ENCODE results near the gene PLCD1.
A peak's percentile ranks its signal among the peaks of the same experiment; 100 is the strongest.

Gene PLCD1

DNA sequence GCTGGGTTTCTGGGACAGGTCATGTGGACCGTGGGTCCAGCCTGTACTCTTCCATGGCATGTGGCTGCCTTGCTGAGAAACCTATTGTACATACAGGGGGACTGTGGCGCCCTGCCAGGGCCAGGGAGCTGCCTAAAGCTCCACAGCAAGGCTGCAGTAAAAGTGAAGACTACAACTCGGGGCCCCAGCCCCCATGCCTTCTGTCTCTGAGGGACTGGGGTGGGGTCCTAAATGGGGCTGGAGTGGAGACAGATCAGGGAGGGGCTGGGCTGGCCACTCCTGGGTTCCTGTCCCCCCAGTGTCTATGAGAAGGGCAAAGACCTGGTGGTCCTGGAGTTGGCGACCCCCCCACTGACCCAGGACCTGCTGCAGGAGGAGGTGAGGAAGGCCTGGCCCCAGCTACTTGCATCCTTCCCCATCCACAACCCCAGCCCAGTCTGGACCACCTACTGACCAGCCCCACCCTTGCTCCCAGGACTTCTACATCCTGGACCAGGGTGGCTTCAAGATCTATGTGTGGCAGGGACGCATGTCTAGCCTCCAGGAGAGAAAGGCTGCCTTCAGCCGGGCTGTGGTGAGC, 31.6 kb downstream of the PLCD1 start:
- no peak for DNase-seq

- no peak for DNase-seq
Measured at GRCh38 chr3:37997342-37997741, 32.1 kb downstream of the PLCD1 start.

DNA sequence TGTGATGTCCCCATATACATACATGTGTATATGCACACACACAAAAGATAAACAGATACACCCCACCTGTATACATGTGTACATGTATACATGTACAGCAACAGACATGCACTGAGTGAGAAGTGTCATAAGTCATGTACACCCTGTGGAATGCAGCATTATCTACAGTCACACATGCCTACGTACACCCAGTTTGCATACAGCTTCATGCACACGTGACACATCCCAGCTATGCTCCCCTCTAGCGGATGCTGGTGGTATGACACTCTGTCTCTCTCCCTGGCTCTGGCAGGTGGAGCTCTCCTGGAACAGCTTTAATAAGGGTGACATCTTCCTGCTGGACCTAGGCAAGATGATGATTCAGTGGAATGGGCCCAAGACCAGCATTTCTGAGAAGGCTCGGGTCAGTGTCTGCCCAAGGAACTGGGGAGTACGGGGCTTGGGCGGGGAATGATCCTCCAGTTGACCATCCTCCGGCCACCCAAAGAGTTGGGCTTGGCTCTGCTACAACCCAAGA, 32.6 kb downstream of the PLCD1 start:
- DNase-seq = peak; percentile 79

GRCh38 chr3:37995652-37996641, 33.5 kb downstream of the PLCD1 start:
- DNase-seq = no peak

DNA sequence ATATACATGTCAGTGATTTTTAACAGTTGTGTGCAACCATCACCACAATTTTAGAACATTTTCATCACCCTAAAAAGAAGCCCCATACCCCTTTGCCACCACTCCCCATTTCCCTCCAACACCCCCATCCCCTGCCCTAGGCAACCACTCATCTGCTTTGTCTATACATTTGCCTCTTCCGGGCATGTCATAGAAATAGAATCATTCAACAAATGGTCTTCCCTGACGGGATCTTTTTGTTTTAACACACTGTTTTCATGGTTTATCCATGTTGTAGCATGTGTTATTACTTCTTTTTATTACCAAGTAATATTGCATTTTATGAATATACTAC, 34.8 kb downstream of the PLCD1 start:
- DNase-seq = no peak

- peak; percentile 68 for DNase-seq
Measured at GRCh38 chr3:37993820-37994638, 35.4 kb downstream of the PLCD1 start.

DNA sequence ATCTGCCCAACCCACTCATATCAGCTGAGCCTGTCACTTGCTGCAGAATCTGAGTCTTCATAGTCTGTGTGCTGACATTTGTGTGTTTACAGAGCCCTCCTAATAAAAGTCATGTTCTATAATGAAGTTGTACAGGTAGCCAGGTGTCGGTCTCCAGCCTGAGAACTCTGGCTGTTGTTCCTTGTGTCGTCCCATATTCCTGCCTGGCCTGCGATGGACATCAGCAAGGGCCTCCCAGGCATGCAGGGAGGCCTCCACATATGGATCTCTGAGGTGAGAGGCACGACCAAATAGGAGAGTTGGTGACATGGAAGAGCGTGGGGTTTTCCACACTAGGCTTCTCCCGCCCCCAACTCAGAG, 36.0 kb downstream of the PLCD1 start:
- no peak for DNase-seq

DNA sequence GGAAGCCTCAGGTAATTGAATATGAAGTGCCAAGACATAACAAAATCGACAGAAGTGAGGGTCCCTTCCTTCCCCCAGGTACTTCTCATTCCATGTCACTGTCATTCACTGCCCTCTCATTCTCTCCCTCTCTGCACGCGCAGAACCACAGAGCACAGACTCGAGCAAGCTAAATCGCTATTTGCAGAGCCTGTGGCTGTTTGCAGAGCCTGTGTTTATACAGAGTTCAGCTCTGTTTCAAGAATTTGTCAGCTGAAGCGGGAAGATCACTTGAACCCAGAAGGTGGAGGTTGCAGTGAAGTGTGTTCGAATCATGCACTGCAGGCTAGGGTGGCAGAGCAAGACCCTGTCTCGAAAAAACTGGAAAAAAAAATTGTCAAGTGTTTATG, 36.4 kb downstream of the PLCD1 start:
- no peak for DNase-seq

GRCh38 chr3:37992271-37993066, 37.0 kb downstream of the PLCD1 start:
- no peak for DNase-seq

- DNase-seq = no peak
Measured at GRCh38 chr3:37991823-37992222, 37.6 kb downstream of the PLCD1 start.

DNA sequence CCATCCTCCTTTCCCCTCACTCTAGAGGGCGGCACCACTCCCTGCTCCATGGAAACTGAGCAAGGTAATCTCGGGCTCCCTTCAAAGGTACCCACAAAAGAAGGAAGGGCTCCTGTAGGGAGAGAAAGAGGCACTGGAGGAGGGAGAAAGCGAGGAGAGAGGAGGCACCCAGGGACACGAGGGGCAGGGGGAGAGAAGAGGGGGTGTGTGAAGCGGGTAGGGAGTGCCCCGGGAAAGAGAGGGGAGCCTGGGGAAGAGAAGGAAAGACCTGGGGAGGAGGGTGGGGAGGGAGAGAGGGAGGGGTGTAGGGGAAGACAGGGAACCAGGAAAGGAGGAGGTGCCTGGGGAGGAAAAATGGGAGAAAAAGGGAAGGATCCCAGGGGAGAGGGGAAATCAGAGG, 38.3 kb downstream of the PLCD1 start:
- DNase-seq = no peak

- no peak for DNase-seq
Measured at GRCh38 chr3:37990527-37990926, 38.9 kb downstream of the PLCD1 start, which contains the start of gene VILL. Gene VILL (plus strand): TSS chr3:37990786. CDS start chr3:37993673, 2,887 bp downstream.

- no peak for DNase-seq
Measured at GRCh38 chr3:37989821-37990480, 39.5 kb downstream of the PLCD1 start.

DNA sequence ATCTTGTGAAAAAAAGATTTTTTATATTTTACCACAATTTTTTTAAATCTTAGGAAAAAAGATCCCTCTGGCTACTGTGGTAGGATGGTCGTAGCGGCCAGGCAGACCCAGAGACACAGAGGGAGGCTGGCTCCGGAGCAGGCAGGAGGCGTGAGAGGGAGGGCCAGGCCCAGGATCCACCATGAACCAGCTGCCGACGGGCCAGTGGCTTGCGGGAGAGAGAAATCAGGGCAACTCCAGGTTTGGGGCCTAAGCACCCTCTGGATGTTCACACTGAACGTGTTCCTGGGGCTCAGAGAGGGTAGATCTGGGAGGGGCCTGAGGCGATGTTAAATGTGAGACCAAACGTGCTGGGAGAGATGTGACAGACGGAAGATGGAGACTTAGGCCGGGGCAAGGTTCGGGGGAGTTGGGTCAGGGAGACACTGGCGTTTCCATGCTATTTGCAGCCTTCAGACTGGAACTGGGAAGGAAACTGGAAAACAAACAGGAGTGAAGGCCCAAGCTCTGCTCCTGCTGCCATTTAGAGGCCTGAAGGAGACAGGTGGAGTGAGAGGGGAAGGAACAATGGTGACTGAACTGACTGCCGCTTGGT, 40.4 kb downstream of the PLCD1 start:
- DNase-seq = no peak

DNA sequence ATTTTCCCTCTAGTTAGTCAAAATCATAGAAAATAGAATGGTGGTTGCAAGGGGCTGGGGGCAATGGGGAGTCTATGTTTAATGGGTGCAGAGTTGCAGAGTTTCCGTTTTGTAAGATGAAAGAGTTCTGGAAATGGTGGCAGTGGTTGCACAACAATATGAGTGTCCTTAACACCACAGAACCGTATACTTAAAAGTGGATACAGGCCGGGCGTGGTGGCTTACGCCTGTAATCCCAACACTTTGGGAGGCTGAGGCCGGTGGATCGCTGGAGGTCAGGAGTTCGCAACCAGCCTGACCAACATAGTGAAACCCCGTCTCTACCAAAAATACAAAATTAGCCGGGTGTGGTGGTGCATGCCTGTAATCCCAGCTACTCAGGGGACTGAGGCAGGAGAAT, 41.1 kb downstream of the PLCD1 start:
- peak; percentile 86 for DNase-seq

DNA sequence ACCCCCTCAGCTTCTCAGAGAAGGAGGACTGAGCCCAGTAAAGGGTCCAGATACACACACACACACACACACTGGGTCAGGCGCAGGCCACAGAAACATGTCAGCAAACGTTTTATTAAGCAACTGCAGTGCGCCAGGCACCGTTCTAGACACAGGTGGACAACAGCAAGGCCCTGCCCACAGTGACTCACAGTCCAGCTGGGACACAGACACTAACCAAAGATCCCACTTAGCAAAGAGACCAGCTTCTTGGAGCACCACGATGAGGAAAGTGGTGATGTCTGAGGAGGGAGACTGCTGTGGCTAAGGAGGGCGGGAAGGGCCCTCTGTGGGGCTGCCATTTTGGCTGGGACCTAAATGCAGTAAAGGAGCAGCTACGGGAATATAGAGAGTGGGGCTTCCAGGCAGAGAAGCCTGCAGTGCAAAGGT, 41.7 kb downstream of the PLCD1 start:
- DNase-seq = peak; percentile 93

- no peak for DNase-seq
Measured at GRCh38 chr3:37987315-37987697, 42.1 kb downstream of the PLCD1 start.

GRCh38 chr3:37986479-37987314, 42.7 kb downstream of the PLCD1 start:
- no peak for DNase-seq

DNA sequence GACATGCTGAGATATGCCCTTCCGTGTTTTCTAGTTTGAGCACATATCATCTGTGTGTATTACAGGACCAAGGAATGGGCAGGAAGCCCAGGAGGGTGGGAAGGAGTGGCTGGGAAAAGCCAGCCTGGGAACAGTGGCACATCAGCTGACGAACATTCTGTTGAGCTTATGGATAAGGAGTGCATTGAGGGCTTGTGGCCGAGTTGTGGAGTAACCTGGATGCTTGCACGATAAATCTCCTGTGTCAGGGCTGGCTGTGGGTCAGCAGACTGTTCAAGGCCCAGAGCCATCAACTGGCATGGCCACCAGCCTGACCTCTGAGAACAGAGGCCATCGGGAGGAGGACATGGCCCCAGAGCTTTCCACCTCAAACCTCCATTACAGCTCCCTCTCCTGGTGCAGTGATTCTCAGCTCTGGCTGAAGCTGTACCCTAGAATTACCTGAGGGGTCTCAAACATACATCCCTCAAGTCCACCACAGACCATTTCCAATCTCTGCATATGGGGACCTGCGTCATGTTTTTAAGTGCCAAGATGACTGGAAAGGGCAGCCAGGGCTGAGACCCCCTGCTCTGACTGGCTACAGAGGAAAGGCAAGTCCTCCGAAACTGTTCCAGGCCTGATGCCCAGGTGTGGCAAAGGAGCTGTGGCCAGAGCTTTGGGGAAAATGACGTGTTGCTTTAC, 43.7 kb downstream of the PLCD1 start:
- DNase-seq = no peak

DNA sequence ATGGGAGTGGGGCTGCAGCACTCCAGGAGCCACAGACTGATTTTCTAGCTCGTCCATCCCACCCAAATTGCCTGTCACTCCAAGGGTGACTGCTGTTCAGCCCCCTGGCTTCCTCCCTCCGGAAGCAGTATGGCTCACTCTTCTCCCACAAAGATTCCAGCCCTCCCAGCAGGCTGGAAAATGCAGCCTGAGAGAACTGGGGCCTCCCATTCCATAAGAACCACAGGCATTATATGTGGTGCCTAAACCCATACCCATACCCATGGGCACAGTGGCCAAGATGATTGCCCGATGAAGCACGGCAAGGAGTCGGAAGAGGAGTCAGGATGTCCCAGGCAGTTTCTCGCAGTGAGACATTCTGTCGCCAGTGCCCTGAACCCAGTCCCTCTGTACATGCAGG, 44.8 kb downstream of the PLCD1 start:
- no peak for DNase-seq
